H1 (cell line): ENCODE data around the gene ARL6IP5. TPM values are rescaled to one million over a fixed set of nuclear protein-coding genes. Genes with fewer than 3 reads are reported as not detected.

Experiments
- CTCF ChIA-PET: fragments of 300-600 bp; sonication (Branson Sonifier 250); formaldehyde crosslinking; loops from one replicate; lab custom pipeline; 2021; ENCODE audit not compliant: partially characterized antibody; lab: Charles Lee
- POLR2A ChIA-PET: fragments of 300-600 bp; sonication (Branson Sonifier 250); formaldehyde crosslinking; loops from one replicate; lab custom pipeline; 2021; ENCODE audit warnings: inconsistent platforms; ENCODE audit not compliant: partially characterized antibody; lab: Charles Lee
- DNase-seq, 2 experiments: peaks; one replicate each; pipeline versions ENCODE4 v3.0.0 to v3.0.0-alpha.2; 2010 to 2022; ENCODE audit warnings: low spot score in 2 of 2, low read depth in 1 of 2, mixed read lengths in 1 of 2
- FAIRE-seq: peaks from 2 replicates; lab custom pipeline; 2011; peaks lifted over from hg19 to GRCh38; lab: Jason Lieb, UNC
- H2AFZ ChIP-seq: 2 replicates; pipeline ENCODE4 v1.8.1; 2012; ENCODE audit warnings: low read length, inconsistent platforms
- H2AK5ac ChIP-seq: 2 replicates; pipeline ENCODE4 v1.6.1; 2013; ENCODE audit warnings: low read depth, low read length
- H2BK120ac ChIP-seq: replicated peaks from 2 replicates; pipeline ENCODE3; 2013; ENCODE audit warnings: low read depth, low read length, inconsistent platforms
- H2BK12ac ChIP-seq: 2 replicates; pipeline ENCODE4 v1.6.1; 2013; ENCODE audit warnings: low read depth, low read length
- H2BK15ac ChIP-seq: 2 replicates; pipeline ENCODE4 v1.6.1; 2013; ENCODE audit warnings: low read length
- H2BK20ac ChIP-seq: 2 replicates; pipeline ENCODE4 v1.6.1; 2013; ENCODE audit warnings: low read length
- H2BK5ac ChIP-seq: 2 replicates; pipeline ENCODE4 v1.6.1; 2013; ENCODE audit warnings: low read depth, low read length
- H3K14ac ChIP-seq: 2 replicates; pipeline ENCODE4 v1.6.1; 2013; ENCODE audit warnings: inconsistent platforms; ENCODE audit not compliant: insufficient read length
- H3K18ac ChIP-seq: 2 replicates; pipeline ENCODE4 v1.6.1; 2013; ENCODE audit warnings: low read length; ENCODE audit errors: extremely low read depth
- H3K23ac ChIP-seq: 2 replicates; pipeline ENCODE4 v1.6.1; 2013; ENCODE audit warnings: inconsistent platforms; ENCODE audit not compliant: insufficient read length
- H3K23me2 ChIP-seq: 2 replicates; pipeline ENCODE4 v1.6.1; 2013; ENCODE audit warnings: low read depth, low read length
- H3K27ac ChIP-seq: 2 replicates; pipeline ENCODE4 v1.6.1; 2011; ENCODE audit warnings: low read depth, low read length, inconsistent platforms
- H3K27me3 ChIP-seq, 4 experiments: replicated peaks in 1 of 4; 1 replicate in 1 of 4; 2 replicates in 3 of 4; pipeline versions ENCODE4 v1.6.1 to v1.8.1; 2011 to 2013; ENCODE audit warnings: low read length in 3 of 4, mild to moderate bottlenecking in 3 of 4, inconsistent platforms in 2 of 4, mixed read lengths in 2 of 4, moderate library complexity in 1 of 4; ENCODE audit not compliant: control insufficient read depth in 3 of 4, insufficient read depth in 3 of 4; ENCODE audit errors: extremely low read depth in 1 of 4
- H3K36me3 ChIP-seq, 4 experiments: 2 replicates each; pipeline versions ENCODE4 v1.6.1 to v1.8.1; 2011 to 2013; ENCODE audit warnings: mild to moderate bottlenecking in 4 of 4, low read length in 3 of 4, moderate library complexity in 2 of 4, control low read depth in 1 of 4, inconsistent platforms in 1 of 4; ENCODE audit not compliant: insufficient read depth in 4 of 4, control insufficient read depth in 2 of 4
- H3K4ac ChIP-seq: replicated peaks from 2 replicates; pipeline ENCODE3; 2013; ENCODE audit warnings: low read length, low read depth, mixed read lengths, inconsistent platforms; ENCODE audit not compliant: insufficient read length
- H3K4me1 ChIP-seq, 4 experiments: replicated peaks in 1 of 4; 1 replicate in 1 of 4; 2 replicates in 3 of 4; pipeline versions ENCODE4 v1.6.1 to v1.8.1; 2011 to 2013; ENCODE audit warnings: low read length in 3 of 4, inconsistent platforms in 2 of 4, mixed read lengths in 1 of 4; ENCODE audit not compliant: insufficient read depth in 4 of 4, control insufficient read depth in 3 of 4
- H3K4me2 ChIP-seq, 2 experiments: 2 replicates each; pipeline versions ENCODE4 v1.6.1 to v1.8.1; 2011 to 2013; ENCODE audit warnings: low read depth in 2 of 2, low read length in 2 of 2, control low read depth in 1 of 2, inconsistent platforms in 1 of 2, mild to moderate bottlenecking in 1 of 2; ENCODE audit not compliant: insufficient read depth in 1 of 2
- H3K4me3 ChIP-seq, 4 experiments: fragments of 200-600, 300-600 bp in 1 of 4; sonication (generic), shearing (Covaris generic), sonication (Bioruptor Twin) in 1 of 4; 2 replicates each; pipeline versions ENCODE4 v1.5.1 to v1.8.1; 2011 to 2016; ENCODE audit warnings: low read length in 4 of 4, low read depth in 3 of 4, control low read depth in 2 of 4, inconsistent platforms in 2 of 4, mild to moderate bottlenecking in 2 of 4, mixed read lengths in 1 of 4, moderate library complexity in 1 of 4; ENCODE audit not compliant: insufficient read depth in 2 of 4; ENCODE audit errors: extremely low read depth in 1 of 4
- H3K56ac ChIP-seq: replicated peaks from 2 replicates; pipeline ENCODE3; 2013; ENCODE audit warnings: low read depth, mild to moderate bottlenecking, mixed read lengths, low read length, inconsistent platforms; ENCODE audit not compliant: insufficient read length
- H3K79me1 ChIP-seq: 2 replicates; pipeline ENCODE4 v1.6.1; 2013; ENCODE audit warnings: low read depth, low read length, control low read depth
- H3K79me2 ChIP-seq, 2 experiments: 2 replicates each; pipeline versions ENCODE4 v1.6.1 to v1.8.1; 2012 to 2013; ENCODE audit warnings: low read length in 2 of 2, mild to moderate bottlenecking in 2 of 2, inconsistent platforms in 1 of 2; ENCODE audit not compliant: insufficient read depth in 2 of 2, control insufficient read depth in 1 of 2
- H3K9ac ChIP-seq, 4 experiments: replicated peaks in 1 of 4; 1 replicate in 1 of 4; 2 replicates in 3 of 4; pipeline versions ENCODE4 v1.6.1 to v1.8.1; 2011 to 2013; ENCODE audit warnings: low read depth in 3 of 4, low read length in 3 of 4, control low read depth in 2 of 4, mild to moderate bottlenecking in 2 of 4, moderate library complexity in 2 of 4, inconsistent platforms in 1 of 4; ENCODE audit errors: extremely low read depth in 1 of 4
- H3K9me3 ChIP-seq, 2 experiments: 2 replicates each; pipeline versions ENCODE4 v1.6.1 to v1.8.1; 2012 to 2013; ENCODE audit warnings: mild to moderate bottlenecking in 2 of 2, moderate library complexity in 2 of 2, control low read depth in 1 of 2, inconsistent platforms in 1 of 2, low read depth in 1 of 2, low read length in 1 of 2, mixed read lengths in 1 of 2; ENCODE audit not compliant: insufficient read depth in 2 of 2
- H4K20me1 ChIP-seq, 2 experiments: replicated peaks in 1 of 2; 2 replicates each; pipeline versions ENCODE3 to v1.8.1; 2011 to 2013; ENCODE audit warnings: inconsistent platforms in 2 of 2, low read length in 2 of 2, mild to moderate bottlenecking in 1 of 2; ENCODE audit not compliant: insufficient read depth in 2 of 2, control insufficient read depth in 1 of 2
- H4K5ac ChIP-seq: 2 replicates; pipeline ENCODE4 v1.6.1; 2013; ENCODE audit warnings: low read length, low read depth, mixed read lengths, inconsistent platforms; ENCODE audit not compliant: insufficient read length
- H4K8ac ChIP-seq: 2 replicates; pipeline ENCODE4 v1.8.0; 2013; ENCODE audit warnings: mild to moderate bottlenecking, moderate library complexity, low read length, inconsistent platforms; ENCODE audit not compliant: insufficient read depth; ENCODE audit errors: extremely low read depth
- H4K91ac ChIP-seq: replicated peaks from 2 replicates; pipeline ENCODE3; 2013; ENCODE audit warnings: low read length, mixed read lengths, inconsistent platforms; ENCODE audit not compliant: insufficient read length
- ASH2L ChIP-seq: fragments of 200-600, 300-600 bp; sonication (generic); IDR thresholded peaks from one replicate; pipeline ENCODE4 v1.7.1; 2017; ENCODE audit warnings: low read length
- CBX5 ChIP-seq: fragments of 300-800, 300-1000 bp; sonication (generic); IDR thresholded peaks from 2 replicates; pipeline ENCODE4 v1.7.1; 2016; ENCODE audit warnings: antibody characterized with exemption, low read length, low read depth
- CBX8 ChIP-seq: fragments of 300-800, 300-1000 bp; sonication (generic); IDR thresholded peaks from 2 replicates; pipeline ENCODE4 v1.7.1; 2016; ENCODE audit warnings: low read depth, low read length, borderline replicate concordance
- CTBP2 ChIP-seq: IDR thresholded peaks from 2 replicates; pipeline ENCODE4 v1.7.0; 2011; ENCODE audit warnings: borderline replicate concordance, mild to moderate bottlenecking, moderate library complexity, mixed read lengths, low read length; ENCODE audit not compliant: insufficient read depth, insufficient read length
- EZH2 ChIP-seq: fragments of 200-600 bp; sonication (generic); IDR thresholded peaks from 2 replicates; pipeline ENCODE4 v1.7.1; 2012; ENCODE audit warnings: low read depth, mild to moderate bottlenecking, moderate library complexity, low read length, inconsistent platforms; ENCODE audit not compliant: severe bottlenecking
- KDM4A ChIP-seq: IDR thresholded peaks from one replicate; pipeline ENCODE4 v1.7.1; 2012; ENCODE audit warnings: low read depth, mild to moderate bottlenecking, moderate library complexity, low read length, inconsistent platforms; ENCODE audit not compliant: severe bottlenecking
- KDM5A ChIP-seq: fragments of 200-600 bp; IDR thresholded peaks from 2 replicates; pipeline ENCODE4 v1.7.1; 2012; ENCODE audit warnings: mild to moderate bottlenecking, low read length, inconsistent platforms, mixed read lengths
- TEAD4 ChIP-seq: IDR thresholded peaks from 2 replicates; pipeline ENCODE4 v1.6.1; 2012; ENCODE audit warnings: low read depth, low read length, inconsistent platforms, mixed read lengths
- WGBS, 2 experiments: shearing (Covaris generic) in 1 of 2; methylation state at CpG; one replicate each; pipeline versions ENCODE4 v1.1.6 to v1.1.7; 2013 to 2015; ENCODE audit warnings: low lambda C conversion rate in 2 of 2, mixed read lengths in 2 of 2, inconsistent platforms in 1 of 2, low coverage in 1 of 2, missing lambda C conversion rate in 1 of 2; ENCODE audit not compliant: insufficient replicate concordance in 2 of 2, insufficient coverage in 1 of 2, insufficient read length in 1 of 2; ENCODE audit errors: extremely low coverage in 1 of 2, missing lambda C conversion rate in 1 of 2; 5-methylcytosine and 5-hydroxymethylcytosine counted together
- polyA plus RNA-seq, 7 experiments: library from polyadenylated mRNA; depleted of rRNA in 3 of 7; stranded (reverse) in 5 of 7; unstranded in 2 of 7; fragments of >200 nt in 5 of 7; fragments of 200-250 nt in 2 of 7; gene quantifications; 1 replicate in 5 of 7; 2 replicates in 1 of 7; 4 replicates in 1 of 7; pipeline versions ENCODE4 v1.2.1 to v1.2.3, GENCODE V29; 2011 to 2013; ENCODE audit warnings: missing spikeins in 2 of 7, mixed read lengths in 2 of 7
- total RNA-seq: library from RNA; stranded (reverse); fragmentation: NEBNext Ultra II Directional; extraction: Animal tissue kit (Norgen Biotek cat#: 25700); gene quantifications from 2 replicates; pipeline ENCODE4 v1.2.1, GENCODE V29; 2021
- TF ChIP-seq, protein P1 (sequence below): IDR thresholded peaks from 2 replicates; pipeline ENCODE4 v1.6.1; 2012; ENCODE audit warnings: inconsistent platforms

ARL6IP5 gene
- total and polyA plus RNA-seq, 2 of the 8 experiments (the other 6 are each of a cell fraction or from before 2014, with no cell fraction given) = 24.9 to 30.1 TPM

DNA sequence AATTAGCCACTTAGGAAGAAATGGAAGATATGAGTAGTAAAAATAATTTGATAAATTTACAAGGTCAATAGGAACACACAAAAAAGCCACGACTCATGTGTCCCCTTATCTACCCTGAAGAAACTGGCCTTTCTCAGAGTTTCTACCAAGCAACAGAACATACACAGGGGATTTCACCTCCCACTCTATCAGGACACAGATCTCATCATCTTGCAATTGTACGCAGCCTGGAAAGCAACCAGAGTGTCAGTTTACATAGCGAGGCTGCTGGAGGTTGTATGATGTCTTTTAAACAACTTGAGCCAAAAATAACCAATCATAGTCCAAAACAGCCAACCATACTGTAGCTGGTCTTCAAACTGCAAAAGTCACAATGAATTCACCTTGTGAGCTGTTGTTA is 57.4 kb downstream of the ARL6IP5 start:
- no peak overlapping the region for H4K8ac ChIP-seq
- no peak overlapping the region for H3K4ac ChIP-seq
- no peak overlapping the region for H3K4me3 ChIP-seq
- H3K23ac ChIP-seq = no peak overlapping the region
- H3K27me3 ChIP-seq = peaks cover 0 to 7% (median 4%) of the 10 kb centered on the region in 4 experiments; a peak in 3 of 7 replicates
- H2BK15ac ChIP-seq = no peak overlapping the region
- no peaks in the 10 kb centered on the region for H3K23me2 ChIP-seq
- no peak for FAIRE-seq
- no peak overlapping the region for H3K18ac ChIP-seq
- no peaks in the 10 kb centered on the region for H3K36me3 ChIP-seq
- no peak overlapping the region for H4K91ac ChIP-seq
- no peaks in the 10 kb centered on the region for H3K79me1 ChIP-seq
- no peak overlapping the region for H2AK5ac ChIP-seq
- no peak overlapping the region for H3K9ac ChIP-seq
- DNase-seq = no peak
- no peak overlapping the region for H3K27ac ChIP-seq
- H4K20me1 ChIP-seq = no peaks in the 10 kb centered on the region
- H3K14ac ChIP-seq = no peak overlapping the region
- ChIA-PET CTCF (interaction anchor here (1.3 to 1.6 kb wide), 2 partner anchors 21 to 168 kb away, joined by 3 read pairs; no protein-coding TSS in a partner anchor), POLR2A (interaction anchor here (1.0 kb wide), 1 partner anchor 10 kb away, joined by 3 read pairs; no protein-coding TSS in a partner anchor)
- no peak overlapping the region for H2AFZ ChIP-seq
- no peak overlapping the region for H3K4me2 ChIP-seq
- TF ChIP-seq CTBP2 = no peak
- no peak for TF ChIP-seq CBX8
- TF ChIP-seq KDM5A = no peak
- TF ChIP-seq, protein P1, sequence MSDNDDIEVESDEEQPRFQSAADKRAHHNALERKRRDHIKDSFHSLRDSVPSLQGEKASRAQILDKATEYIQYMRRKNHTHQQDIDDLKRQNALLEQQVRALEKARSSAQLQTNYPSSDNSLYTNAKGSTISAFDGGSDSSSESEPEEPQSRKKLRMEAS = no peak
- no peak for TF ChIP-seq EZH2
- no peak for TF ChIP-seq TEAD4
- TF ChIP-seq KDM4A = no peak
- no peak for TF ChIP-seq CBX5
- TF ChIP-seq ASH2L = no peak
- H2BK120ac ChIP-seq = no peak overlapping the region
- H3K56ac ChIP-seq = no peak overlapping the region
- H2BK20ac ChIP-seq = no peak overlapping the region
- H3K9me3 ChIP-seq = no peaks in the 10 kb centered on the region
- H2BK12ac ChIP-seq = no peak overlapping the region
- no peak overlapping the region for H2BK5ac ChIP-seq
- 89% methylated on average over 3 of the region's 3 CpGs; no CpG with 5 or more reads in 1 of the 2 experiments for WGBS, 2 experiments
- no peaks in the 10 kb centered on the region for H3K79me2 ChIP-seq
- H3K4me1 ChIP-seq = peaks cover 0 to 6% (median 4%) of the 10 kb centered on the region in 4 experiments; a peak in 5 of 7 replicates
- no peak overlapping the region for H4K5ac ChIP-seq
